Activated CD4-positive, CD25-positive, alpha-beta regulatory T cell treated with anti-CD3 and anti-CD28 coated beads, Interleukin-2, amount 50 U/mL, for 72 hours (primary cell): ENCODE measurements around the gene FFAR2.
"Not testable (repeated sequence)": the region's sequence is repeated elsewhere in the genome, so short reads cannot be mapped to it uniquely, and the experiment has no call there.

ENCODE experiments used
- DNase-seq: peaks from one replicate; pipeline ENCODE4 v3.0.0; 2021

The FFAR2 gene

GRCh38 chr19:35458192-35458591, 10.1 kb downstream of the FFAR2 start:
- DNase-seq = no peak

DNA sequence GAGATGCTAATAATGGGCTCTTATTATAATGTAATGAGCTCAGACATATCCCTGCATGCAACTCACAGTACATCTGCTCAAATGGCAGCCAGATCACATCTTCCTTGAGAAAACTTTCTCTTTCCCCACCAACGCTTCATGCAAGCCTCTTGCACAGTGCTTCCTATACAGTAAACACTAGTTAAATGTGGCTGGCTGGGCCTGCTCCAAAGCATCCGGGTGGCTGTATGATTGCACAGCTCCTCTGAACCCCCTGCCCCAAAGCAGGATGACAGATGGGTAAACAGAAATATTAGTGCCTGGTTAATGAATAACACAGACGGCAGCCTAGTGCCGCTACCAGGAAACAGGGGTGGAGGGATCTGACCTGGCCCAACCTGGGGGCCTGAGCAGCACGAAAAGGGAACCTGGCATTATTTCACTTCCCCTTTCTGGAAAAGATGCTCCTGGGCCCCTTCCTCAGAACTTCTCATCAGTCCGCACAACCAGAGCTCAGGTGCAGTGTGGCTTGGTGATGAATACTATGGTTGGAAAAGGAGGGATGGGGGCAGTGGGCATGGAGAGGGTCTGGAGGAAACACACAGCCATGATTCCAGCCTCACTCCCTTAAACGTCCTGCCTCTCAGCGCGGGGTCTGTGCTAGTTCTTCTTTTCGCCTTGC, 10.8 kb downstream of the FFAR2 start:
- no peak for DNase-seq

- no peak for DNase-seq
These were observed 11.5 kb downstream of the FFAR2 start for GRCh38 chr19:35459414-35460082.

- DNase-seq = no peak
These were observed 12.6 kb downstream of the FFAR2 start for GRCh38 chr19:35460608-35461007.

DNA sequence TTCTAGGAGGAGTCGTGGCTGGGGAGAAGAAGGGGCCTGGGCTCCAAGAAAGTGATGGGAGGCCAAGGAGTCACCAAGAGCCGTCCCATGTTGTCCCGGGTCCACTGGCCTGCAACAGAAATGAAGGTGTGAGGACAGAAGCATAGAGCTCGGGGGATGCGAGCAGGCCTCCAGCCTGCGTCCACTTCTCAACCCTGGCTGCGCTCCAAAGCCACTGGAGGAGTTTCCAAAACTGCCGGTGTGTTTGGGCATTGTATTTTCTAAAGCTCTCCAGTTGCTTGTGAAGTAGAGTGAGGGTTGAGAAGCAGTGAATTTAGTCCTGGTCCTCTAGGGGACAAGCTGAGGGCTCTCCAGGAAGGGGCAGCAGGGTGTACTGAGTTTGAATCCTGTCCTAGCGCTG, 13.0 kb downstream of the FFAR2 start:
- DNase-seq = no peak

DNA sequence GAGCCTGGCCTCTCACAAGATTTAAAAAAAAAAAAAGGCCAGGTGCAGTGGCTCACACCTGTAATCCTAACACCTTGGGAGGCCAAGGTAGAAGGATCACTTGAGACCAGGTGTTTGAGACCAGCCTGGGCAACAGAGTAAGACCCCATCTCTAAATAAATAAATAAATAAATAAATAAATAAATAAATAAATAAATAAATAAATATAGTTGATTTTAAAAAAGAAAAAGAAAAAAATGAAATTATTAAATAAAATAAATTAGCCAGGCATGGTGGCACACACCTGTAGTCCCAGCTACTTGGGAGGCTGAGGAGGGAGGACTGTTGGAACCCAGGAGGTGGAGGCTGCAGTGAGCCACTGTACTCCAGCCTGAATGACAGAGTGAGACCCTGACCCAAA, 13.7 kb downstream of the FFAR2 start:
- not testable (repeated sequence) for DNase-seq

GRCh38 chr19:35462476-35462953, 14.5 kb downstream of the FFAR2 start:
- DNase-seq = no peak

DNA sequence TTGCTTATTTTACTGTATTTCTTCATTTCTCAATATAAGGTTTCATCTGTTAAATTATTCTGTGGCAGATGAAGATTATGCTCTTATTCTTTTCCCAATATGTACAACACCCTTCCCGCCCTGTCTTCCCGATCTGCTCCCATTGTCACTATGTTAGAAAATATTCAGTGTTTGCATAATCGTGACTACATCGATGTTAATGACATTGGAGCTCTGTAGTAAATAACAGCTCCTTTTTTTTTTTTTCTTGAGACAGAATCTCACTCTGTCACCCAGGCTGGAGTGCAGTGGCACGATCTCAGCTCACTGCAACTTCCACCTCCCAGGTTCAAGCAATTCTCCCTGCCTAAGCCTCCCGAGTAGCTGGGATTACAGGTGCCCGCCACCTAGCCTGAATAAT, 14.9 kb downstream of the FFAR2 start:
- DNase-seq = not testable (repeated sequence)

DNA sequence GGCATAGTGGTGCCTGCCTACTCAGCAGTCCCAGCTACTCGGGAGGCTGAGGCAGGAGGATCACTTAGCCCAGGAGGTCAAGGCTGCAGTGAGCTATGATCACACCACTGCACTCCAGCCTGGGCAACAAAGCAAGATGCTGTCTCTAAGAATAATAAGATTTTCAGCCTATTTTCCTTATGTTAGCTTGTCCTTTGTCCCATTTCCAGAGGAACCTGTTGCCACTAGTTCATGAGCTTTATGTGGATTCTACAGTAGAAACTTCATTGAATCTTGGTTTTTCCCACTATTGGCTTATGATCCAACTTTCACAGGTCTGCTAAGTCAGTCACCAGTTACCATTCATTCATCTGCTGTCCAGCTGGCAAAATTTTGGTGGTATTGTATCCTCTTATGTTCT, 18.2 kb downstream of the FFAR2 start:
- DNase-seq = no peak

DNA sequence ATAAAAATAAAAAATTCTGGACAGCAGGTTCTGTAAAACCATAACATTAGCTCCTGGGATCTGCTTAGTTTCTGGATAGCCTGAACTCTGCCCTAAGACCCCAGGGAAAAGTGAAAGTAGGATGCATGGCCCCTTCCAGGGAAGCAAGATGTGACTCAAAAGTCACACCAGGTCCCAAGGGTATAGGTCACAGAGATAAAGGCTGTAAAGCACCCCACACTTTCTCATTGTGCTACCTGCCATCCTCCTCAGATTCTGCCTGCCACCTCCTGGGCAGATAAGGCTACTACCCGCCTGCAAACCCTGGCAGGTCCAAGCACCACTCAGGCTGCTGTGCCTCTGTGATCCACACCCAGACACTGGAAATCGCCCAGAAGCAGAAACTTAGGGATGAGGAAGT, 20.6 kb downstream of the FFAR2 start:
- DNase-seq = no peak

GRCh38 chr19:35470128-35470527, 22.1 kb downstream of the FFAR2 start:
- DNase-seq = no peak

DNA sequence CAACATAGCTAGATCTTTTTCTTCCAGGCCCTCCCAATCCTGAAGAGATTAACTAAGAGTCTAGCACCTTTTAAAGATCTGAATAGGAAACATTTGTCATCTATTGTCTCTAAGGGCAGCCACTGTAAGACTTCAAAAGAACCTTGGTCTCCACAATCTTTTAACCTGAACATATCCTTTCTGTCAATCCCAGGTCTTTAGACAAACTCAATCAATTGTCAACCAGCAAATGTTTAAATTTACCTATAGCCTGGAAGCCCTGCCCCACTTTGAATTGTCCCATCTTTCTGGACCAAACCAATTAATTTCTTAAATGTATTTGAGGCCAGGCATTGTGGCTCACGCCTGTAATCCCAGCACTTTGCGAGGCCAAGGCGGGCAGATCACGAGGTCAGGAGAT, 23.0 kb downstream of the FFAR2 start:
- DNase-seq = not testable (repeated sequence)

DNA sequence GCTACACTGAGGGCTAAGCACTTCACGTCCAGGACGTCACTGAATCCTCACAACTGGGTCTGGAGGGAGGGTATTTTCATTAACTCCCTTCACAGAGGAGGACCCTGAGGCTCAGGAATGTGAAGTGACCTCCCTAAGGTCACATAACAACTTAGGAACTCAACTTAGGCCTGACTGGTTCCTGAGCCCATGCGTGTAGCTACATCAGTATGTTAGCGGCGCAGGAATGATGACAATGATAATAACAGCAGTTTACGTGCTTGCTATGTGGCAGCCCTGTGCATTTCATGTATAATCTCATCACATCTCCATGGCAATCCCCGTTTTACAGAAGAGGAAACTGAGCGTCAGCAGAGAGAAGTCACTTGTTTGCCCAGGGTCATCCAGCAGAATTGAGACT, 23.9 kb downstream of the FFAR2 start:
- no peak for DNase-seq

- DNase-seq = no peak
These were observed 26.0 kb downstream of the FFAR2 start for GRCh38 chr19:35474104-35474503.

DNA sequence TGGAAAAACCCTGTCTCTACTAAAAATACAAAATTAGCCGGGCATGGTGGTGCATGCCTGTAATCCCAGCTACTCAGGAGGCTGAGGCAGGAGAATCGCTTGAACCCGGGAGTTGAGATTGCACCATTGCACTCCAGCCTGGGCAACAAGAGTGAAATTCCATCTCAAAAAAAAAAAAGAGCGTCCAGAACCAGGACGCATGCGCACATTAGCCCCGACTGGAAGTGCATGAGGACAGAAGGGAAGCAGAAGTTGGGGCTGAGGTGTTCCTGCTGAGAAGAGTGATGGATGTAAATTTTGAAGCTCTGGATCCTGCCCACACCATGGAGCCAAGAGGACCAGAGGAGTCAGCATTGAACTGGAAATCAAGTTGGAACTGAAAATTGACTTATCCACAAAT, 26.5 kb downstream of the FFAR2 start:
- DNase-seq = not testable (repeated sequence)

DNA sequence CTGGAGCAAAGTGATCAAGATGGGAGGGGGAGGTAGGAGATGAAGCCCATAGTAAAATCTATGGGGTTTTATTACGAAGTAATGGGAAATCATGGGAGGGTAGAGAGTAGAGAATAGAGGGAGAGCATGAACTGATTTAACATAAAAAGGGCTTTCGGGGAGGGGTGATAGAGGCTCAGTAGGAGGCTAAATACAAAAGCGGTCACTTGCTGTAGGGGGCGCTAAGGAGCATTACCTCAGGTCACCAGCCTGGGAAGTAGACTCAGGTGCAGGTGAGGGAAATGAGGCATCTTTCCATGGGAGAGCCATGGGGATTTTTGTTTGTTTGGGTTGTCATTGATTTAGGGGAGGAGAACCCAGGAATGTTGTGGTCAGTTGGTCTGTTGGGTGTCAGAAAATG, 28.1 kb downstream of the FFAR2 start:
- DNase-seq = no peak

GRCh38 chr19:35478794-35479677, 31.0 kb downstream of the FFAR2 start:
- no peak for DNase-seq

DNA sequence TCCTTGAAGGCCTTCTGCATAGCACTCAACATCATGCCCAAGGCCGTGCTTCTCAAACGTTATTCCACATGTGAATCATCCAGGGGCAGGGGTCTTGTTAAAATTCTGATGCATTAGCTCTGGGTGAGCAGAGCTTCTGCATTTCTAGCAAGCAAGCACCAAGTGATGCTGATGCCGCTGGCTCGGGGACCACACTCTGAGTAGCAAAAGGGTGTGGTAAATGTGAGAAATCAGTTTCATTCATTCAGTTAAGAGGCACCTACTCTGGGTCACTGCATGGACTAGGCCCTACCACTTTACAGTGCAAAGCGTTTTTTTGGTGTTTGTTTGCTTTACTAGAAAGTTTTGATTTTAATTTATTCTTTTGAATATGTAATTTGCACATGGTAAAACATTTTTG, 35.0 kb downstream of the FFAR2 start:
- no peak for DNase-seq

- no peak for DNase-seq
These were observed 36.4 kb downstream of the FFAR2 start for GRCh38 chr19:35484252-35485036.

- no peak for DNase-seq
These were observed 38.2 kb downstream of the FFAR2 start for GRCh38 chr19:35486268-35486708.

DNA sequence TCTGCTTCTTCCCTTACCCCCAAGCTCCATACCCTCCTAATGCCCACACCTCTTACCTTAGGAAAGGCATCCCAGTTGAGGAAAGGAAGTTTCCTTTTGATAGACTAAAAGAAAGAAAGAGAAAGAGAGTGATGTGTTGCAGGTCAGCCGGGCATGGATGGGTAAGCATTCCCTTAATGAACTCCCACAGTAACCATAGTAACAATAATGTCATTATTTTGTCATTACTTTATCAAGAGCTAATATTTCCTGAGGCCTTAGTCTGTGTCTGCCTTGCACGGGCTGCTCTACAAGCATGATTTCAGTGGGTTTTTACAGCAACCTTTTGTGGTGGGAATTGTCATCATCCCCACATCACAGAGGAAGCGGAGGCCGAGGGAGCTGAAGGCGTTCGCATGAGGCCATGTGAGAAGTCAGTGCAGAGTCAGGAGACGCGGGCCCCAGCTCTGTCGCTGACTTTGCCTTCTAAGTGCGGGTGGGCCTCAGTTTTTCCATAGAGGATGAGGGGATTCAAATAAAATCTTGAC, 39.7 kb downstream of the FFAR2 start:
- no peak for DNase-seq

GRCh38 chr19:35488677-35489076, 40.6 kb downstream of the FFAR2 start:
- DNase-seq = no peak

DNA sequence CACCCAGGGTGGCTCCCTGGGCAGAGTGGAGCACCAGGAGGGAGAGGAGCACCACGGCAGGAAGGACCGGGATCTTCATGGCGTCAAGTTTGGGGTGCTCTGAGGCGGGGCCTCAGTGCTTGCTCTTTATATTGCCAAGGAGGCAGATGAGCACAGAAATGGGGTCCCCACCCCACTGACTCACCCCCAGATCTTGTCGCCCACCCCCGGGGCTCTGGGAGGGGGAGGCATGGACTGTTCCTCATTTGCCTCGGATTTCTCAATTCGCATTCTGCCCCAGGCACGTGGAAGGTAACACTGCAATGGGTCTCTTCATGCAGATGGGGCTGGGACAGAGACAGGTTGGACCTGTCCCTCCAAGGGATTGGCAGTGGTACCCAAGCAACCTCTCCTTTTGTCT, 42.3 kb downstream of the FFAR2 start, which contains the start of gene KRTDAP:
TSS of gene KRTDAP (minus strand) at position 101 of the 400 bp plus-strand sequence. CDS start at position 79, 22 bp downstream.
- DNase-seq = no peak
